Measurements from ENCODE around the gene CENPP. TPM values are rescaled to one million over a fixed set of nuclear protein-coding genes. Genes with fewer than 3 reads are reported as not detected.

CENPP gene
- polyA plus RNA-seq, 4 donors: 0.22 to 3.5 (median 2.0) TPM

- H3K9me3 ChIP-seq (ENCODE audit: control insufficient read depth in 2 of 2, insufficient read depth in 1 of 2, low read depth in 1 of 2, low read length in 1 of 2): peaks cover 0 to 2% of the 10 kb centered on the region in 2 donors
These were observed 104.1 kb downstream of the CENPP start for GRCh38 chr9:92429836-92430235.

GRCh38 chr9:92432350-92432749, 106.6 kb downstream of the CENPP start:
- Histone ChIP-seq H3K4me3 (ENCODE audit: low read depth in 1 of 3, low read length in 3 of 3) (no peak overlapping the region), H3K27me3 (ENCODE audit: control insufficient read depth in 3 of 3, insufficient read depth in 3 of 3, low read length in 3 of 3) (no peaks in the 10 kb centered on the region), H3K36me3 (ENCODE audit: control insufficient read depth in 3 of 3, insufficient read depth in 2 of 3, low read depth in 1 of 3, low read length in 3 of 3) (no peaks in the 10 kb centered on the region), H3K9me3 (ENCODE audit: control insufficient read depth in 2 of 2, insufficient read depth in 1 of 2, low read depth in 1 of 2, low read length in 1 of 2) (peaks cover 0 to 2% of the 10 kb centered on the region in 2 donors), H3K4me1 (ENCODE audit: control insufficient read depth in 3 of 3, insufficient read depth in 2 of 3, low read depth in 1 of 3, low read length in 2 of 3) (no peaks in the 10 kb centered on the region), H3K27ac (ENCODE audit: low read depth in 1 of 3, low read length in 2 of 3) (no peak overlapping the region)
- FAIRE-seq: no peak
- DNase-seq: no peak
- WGBS, 3 donors: 74 to 83% (median 74%) methylated on average over 5 of the region's 5 CpGs

More at GRCh38 chr9:92429836-92430235, 104.1 kb downstream of the CENPP start:
- no peaks in the 10 kb centered on the region for H3K27me3 ChIP-seq (ENCODE audit: control insufficient read depth in 3 of 3, insufficient read depth in 3 of 3, low read length in 3 of 3)
- DNase-seq: no peak
- no peak overlapping the region for H3K4me3 ChIP-seq (ENCODE audit: low read depth in 1 of 3, low read length in 3 of 3)
- no peaks in the 10 kb centered on the region for H3K36me3 ChIP-seq (ENCODE audit: control insufficient read depth in 3 of 3, insufficient read depth in 2 of 3, low read depth in 1 of 3, low read length in 3 of 3)
- WGBS, 3 donors: 50 to 55% (median 54%) methylated on average over 2 of the region's 2 CpGs
- no peak for FAIRE-seq
- no peaks in the 10 kb centered on the region for H3K4me1 ChIP-seq (ENCODE audit: control insufficient read depth in 3 of 3, insufficient read depth in 2 of 3, low read depth in 1 of 3, low read length in 2 of 3)
- H3K27ac ChIP-seq (ENCODE audit: low read depth in 1 of 3, low read length in 2 of 3): no peak overlapping the region

- DNase-seq: no peak
- Histone ChIP-seq H3K9me3 (ENCODE audit: control insufficient read depth in 2 of 2, insufficient read depth in 1 of 2, low read depth in 1 of 2, low read length in 1 of 2) (peaks cover 0 to 2% of the 10 kb centered on the region in 2 donors), H3K4me1 (ENCODE audit: control insufficient read depth in 3 of 3, insufficient read depth in 2 of 3, low read depth in 1 of 3, low read length in 2 of 3) (no peaks in the 10 kb centered on the region), H3K27me3 (ENCODE audit: control insufficient read depth in 3 of 3, insufficient read depth in 3 of 3, low read length in 3 of 3) (no peaks in the 10 kb centered on the region), H3K27ac (ENCODE audit: low read depth in 1 of 3, low read length in 2 of 3) (no peak overlapping the region), H3K36me3 (ENCODE audit: control insufficient read depth in 3 of 3, insufficient read depth in 2 of 3, low read depth in 1 of 3, low read length in 3 of 3) (no peaks in the 10 kb centered on the region), H3K4me3 (ENCODE audit: low read depth in 1 of 3, low read length in 3 of 3) (no peak overlapping the region)
- WGBS, 3 donors: 82 to 94% (median 92%) methylated on average over 5 of the region's 5 CpGs
- FAIRE-seq: no peak
These were observed 107.3 kb downstream of the CENPP start for GRCh38 chr9:92432972-92433548.

GRCh38 chr9:92435263-92435662, 109.5 kb downstream of the CENPP start:
- Histone ChIP-seq H3K4me1 (ENCODE audit: control insufficient read depth in 3 of 3, insufficient read depth in 2 of 3, low read depth in 1 of 3, low read length in 2 of 3) (no peaks in the 10 kb centered on the region), H3K9me3 (ENCODE audit: control insufficient read depth in 2 of 2, insufficient read depth in 1 of 2, low read depth in 1 of 2, low read length in 1 of 2) (no peaks in the 10 kb centered on the region), H3K36me3 (ENCODE audit: control insufficient read depth in 3 of 3, insufficient read depth in 2 of 3, low read depth in 1 of 3, low read length in 3 of 3) (no peaks in the 10 kb centered on the region), H3K4me3 (ENCODE audit: low read depth in 1 of 3, low read length in 3 of 3) (no peak overlapping the region), H3K27me3 (ENCODE audit: control insufficient read depth in 3 of 3, insufficient read depth in 3 of 3, low read length in 3 of 3) (no peaks in the 10 kb centered on the region), H3K27ac (ENCODE audit: low read depth in 1 of 3, low read length in 2 of 3) (no peak overlapping the region)
- 77 to 92% (median 81%) methylated on average over 1 of the region's 1 CpG for WGBS, 3 donors
- FAIRE-seq (no peak), DNase-seq (no peak)

- WGBS, 3 donors: 79 to 85% (median 84%) methylated on average over 5 of the region's 5 CpGs
- Histone ChIP-seq H3K36me3 (ENCODE audit: control insufficient read depth in 3 of 3, insufficient read depth in 2 of 3, low read depth in 1 of 3, low read length in 3 of 3) (no peaks in the 10 kb centered on the region), H3K9me3 (ENCODE audit: control insufficient read depth in 2 of 2, insufficient read depth in 1 of 2, low read depth in 1 of 2, low read length in 1 of 2) (no peaks in the 10 kb centered on the region), H3K27ac (ENCODE audit: low read depth in 1 of 3, low read length in 2 of 3) (no peak overlapping the region), H3K27me3 (ENCODE audit: control insufficient read depth in 3 of 3, insufficient read depth in 3 of 3, low read length in 3 of 3) (no peaks in the 10 kb centered on the region), H3K4me1 (ENCODE audit: control insufficient read depth in 3 of 3, insufficient read depth in 2 of 3, low read depth in 1 of 3, low read length in 2 of 3) (no peaks in the 10 kb centered on the region), H3K4me3 (ENCODE audit: low read depth in 1 of 3, low read length in 3 of 3) (no peak overlapping the region)
- FAIRE-seq (peak; percentile 76), DNase-seq (peak in 1 of 2 donors; percentile 16)
These were observed 113.3 kb downstream of the CENPP start for GRCh38 chr9:92438900-92439526.

- Histone ChIP-seq H3K4me1 (ENCODE audit: control insufficient read depth in 3 of 3, insufficient read depth in 2 of 3, low read depth in 1 of 3, low read length in 2 of 3) (no peaks in the 10 kb centered on the region), H3K27ac (ENCODE audit: low read depth in 1 of 3, low read length in 2 of 3) (no peak overlapping the region), H3K36me3 (ENCODE audit: control insufficient read depth in 3 of 3, insufficient read depth in 2 of 3, low read depth in 1 of 3, low read length in 3 of 3) (no peaks in the 10 kb centered on the region), H3K4me3 (ENCODE audit: low read depth in 1 of 3, low read length in 3 of 3) (no peak overlapping the region), H3K9me3 (ENCODE audit: control insufficient read depth in 2 of 2, insufficient read depth in 1 of 2, low read depth in 1 of 2, low read length in 1 of 2) (no peaks in the 10 kb centered on the region), H3K27me3 (ENCODE audit: control insufficient read depth in 3 of 3, insufficient read depth in 3 of 3, low read length in 3 of 3) (no peaks in the 10 kb centered on the region)
- WGBS, 3 donors: 82 to 85% (median 83%) methylated on average over 5 of the region's 5 CpGs
- DNase-seq (no peak), FAIRE-seq (no peak)
These were observed 114.4 kb downstream of the CENPP start for GRCh38 chr9:92439921-92440750.

- FAIRE-seq: no peak
- DNase-seq: no peak
These were observed 114.9 kb downstream of the CENPP start for GRCh38 chr9:92440751-92441046.

GRCh38 chr9:92444841-92445240, 119.1 kb downstream of the CENPP start:
- DNase-seq (no peak), FAIRE-seq (no peak)
- Histone ChIP-seq H3K4me3 (ENCODE audit: low read depth in 1 of 3, low read length in 3 of 3) (no peak overlapping the region), H3K27me3 (ENCODE audit: control insufficient read depth in 3 of 3, insufficient read depth in 3 of 3, low read length in 3 of 3) (no peaks in the 10 kb centered on the region), H3K27ac (ENCODE audit: low read depth in 1 of 3, low read length in 2 of 3) (no peak overlapping the region), H3K4me1 (ENCODE audit: control insufficient read depth in 3 of 3, insufficient read depth in 2 of 3, low read depth in 1 of 3, low read length in 2 of 3) (no peaks in the 10 kb centered on the region), H3K9me3 (ENCODE audit: control insufficient read depth in 2 of 2, insufficient read depth in 1 of 2, low read depth in 1 of 2, low read length in 1 of 2) (no peaks in the 10 kb centered on the region), H3K36me3 (ENCODE audit: control insufficient read depth in 3 of 3, insufficient read depth in 2 of 3, low read depth in 1 of 3, low read length in 3 of 3) (no peaks in the 10 kb centered on the region)
- WGBS, 3 donors: 87 to 91% (median 91%) methylated on average over 4 of the region's 4 CpGs

More at GRCh38 chr9:92440751-92441046, 114.9 kb downstream of the CENPP start:
- no peaks in the 10 kb centered on the region for H3K9me3 ChIP-seq (ENCODE audit: control insufficient read depth in 2 of 2, insufficient read depth in 1 of 2, low read depth in 1 of 2, low read length in 1 of 2)
- no peak overlapping the region for H3K4me3 ChIP-seq (ENCODE audit: low read depth in 1 of 3, low read length in 3 of 3)
- WGBS, 3 donors: 73 to 85% (median 74%) methylated on average over 6 of the region's 6 CpGs
- no peaks in the 10 kb centered on the region for H3K4me1 ChIP-seq (ENCODE audit: control insufficient read depth in 3 of 3, insufficient read depth in 2 of 3, low read depth in 1 of 3, low read length in 2 of 3)
- H3K36me3 ChIP-seq (ENCODE audit: control insufficient read depth in 3 of 3, insufficient read depth in 2 of 3, low read depth in 1 of 3, low read length in 3 of 3): no peaks in the 10 kb centered on the region
- no peak overlapping the region for H3K27ac ChIP-seq (ENCODE audit: low read depth in 1 of 3, low read length in 2 of 3)
- no peaks in the 10 kb centered on the region for H3K27me3 ChIP-seq (ENCODE audit: control insufficient read depth in 3 of 3, insufficient read depth in 3 of 3, low read length in 3 of 3)

Measured in small intestine (tissue), 7 donors.